SK-N-SH treated with all-trans-retinoic acid at 6 μM for 48 hours (cell line): ENCODE data around the gene DCAF4L1.

ENCODE experiments used
- ATAC-seq: fragments of 200-7000 bp; cut with Tn5 transposase; 3 replicates; pipeline ENCODE4 v1.9.1; 2020; ENCODE audit warnings: mild to moderate bottlenecking, moderate library complexity
- ARNTL ChIP-seq: fragments of 450-650 bp; formaldehyde crosslinking; IDR thresholded peaks from 2 replicates; pipeline ENCODE4 v1.5.0; 2020; ENCODE audit warnings: low read depth, mild to moderate bottlenecking, moderate library complexity, borderline replicate concordance
- BACH2 ChIP-seq: fragments of 250-450 bp; sonication (Bioruptor Pico); IDR thresholded peaks from 2 replicates; pipeline ENCODE4 v1.9.0; 2021; ENCODE audit warnings: mild to moderate bottlenecking, borderline replicate concordance
- CREB5 ChIP-seq: fragments of 250-450 bp; sonication (Bioruptor Pico); IDR thresholded peaks from 2 replicates; pipeline ENCODE4 v1.5.1; 2020; ENCODE audit warnings: low read depth, mild to moderate bottlenecking, moderate library complexity
- CSRNP3 ChIP-seq: fragments of 250-450 bp; sonication (Bioruptor Pico); IDR thresholded peaks from 2 replicates; pipeline ENCODE4 v1.5.1; 2021; ENCODE audit warnings: mild to moderate bottlenecking, moderate library complexity
- ESRRG ChIP-seq: fragments of 250-450 bp; sonication (Bioruptor Pico); IDR thresholded peaks from 2 replicates; pipeline ENCODE4 v1.6.1; 2021; ENCODE audit warnings: mild to moderate bottlenecking
- GLIS3 ChIP-seq: fragments of 250-450 bp; sonication (Bioruptor Pico); IDR thresholded peaks from 2 replicates; pipeline ENCODE4 v1.5.0; 2020; ENCODE audit warnings: mild to moderate bottlenecking, moderate library complexity
- PATZ1 ChIP-seq: fragments of 250-450 bp; sonication (Bioruptor Pico); IDR thresholded peaks from 2 replicates; pipeline ENCODE4 v1.8.0; 2020; ENCODE audit warnings: mild to moderate bottlenecking, moderate library complexity, borderline replicate concordance
- POU6F1 ChIP-seq: fragments of 250-450 bp; sonication (Bioruptor Pico); IDR thresholded peaks from 2 replicates; pipeline ENCODE4 v1.8.0; 2021; ENCODE audit warnings: low read depth, mild to moderate bottlenecking, moderate library complexity, borderline replicate concordance
- PPARA ChIP-seq: fragments of 250-450 bp; sonication (Bioruptor Pico); IDR thresholded peaks from 2 replicates; pipeline ENCODE4 v1.5.0; 2020; ENCODE audit warnings: mild to moderate bottlenecking, borderline replicate concordance
- SNAI2 ChIP-seq: fragments of 250-450 bp; sonication (Bioruptor Pico); IDR thresholded peaks from 2 replicates; pipeline ENCODE4 v1.5.0; 2020; ENCODE audit warnings: mild to moderate bottlenecking, moderate library complexity
- TCF4 ChIP-seq: fragments of 250-450 bp; sonication (Bioruptor Pico); IDR thresholded peaks from 2 replicates; pipeline ENCODE4 v1.8.0; 2021; ENCODE audit warnings: mild to moderate bottlenecking, moderate library complexity, borderline replicate concordance
- TSHZ2 ChIP-seq: fragments of 250-450 bp; sonication (Bioruptor Pico); IDR thresholded peaks from 2 replicates; pipeline ENCODE4 v1.5.0; 2020; ENCODE audit warnings: mild to moderate bottlenecking, moderate library complexity
- ZC3H10 ChIP-seq: fragments of 250-450 bp; sonication (Bioruptor Pico); IDR thresholded peaks from 2 replicates; pipeline ENCODE4 v1.5.1; 2021; ENCODE audit warnings: mild to moderate bottlenecking, moderate library complexity
- ZFP3 ChIP-seq: fragments of 250-450 bp; sonication (Bioruptor Pico); IDR thresholded peaks from 2 replicates; pipeline ENCODE4 v1.5.0; 2020; ENCODE audit warnings: mild to moderate bottlenecking, moderate library complexity
- ZFP30 ChIP-seq: fragments of 450-650 bp; formaldehyde crosslinking; IDR thresholded peaks from 2 replicates; pipeline ENCODE4 v1.5.0; 2022; ENCODE audit warnings: mild to moderate bottlenecking, moderate library complexity
- ZNF70 ChIP-seq: fragments of 450-650 bp; formaldehyde crosslinking; IDR thresholded peaks from 2 replicates; pipeline ENCODE4 v1.5.0; 2020; ENCODE audit warnings: mild to moderate bottlenecking, moderate library complexity
- ZNF8 ChIP-seq: fragments of 450-650 bp; formaldehyde crosslinking; IDR thresholded peaks from 2 replicates; pipeline ENCODE4 v1.5.0; 2020; ENCODE audit warnings: mild to moderate bottlenecking, moderate library complexity

The DCAF4L1 gene

GRCh38 chr4:41975341-41975740 is 6.2 kb upstream of the DCAF4L1 start (continued):
- TF ChIP-seq CREB5 (CRISPR knock-in tag) (no peak), TCF4 (CRISPR knock-in tag) (no peak), BACH2 (no peak), CSRNP3 (CRISPR knock-in tag) (no peak), PPARA (CRISPR knock-in tag) (no peak), TSHZ2 (CRISPR knock-in tag) (no peak), ZNF70 (CRISPR knock-in tag) (no peak), ZC3H10 (no peak)
- TF ChIP-seq, all 23 proteins: peak for 0

- TF ChIP-seq TSHZ2 (CRISPR knock-in tag) (no peak), ZNF8 (CRISPR knock-in tag) (no peak), POU6F1 (CRISPR knock-in tag) (no peak), ESRRG (CRISPR knock-in tag) (no peak), SNAI2 (CRISPR knock-in tag) (no peak), ARNTL (CRISPR knock-in tag) (no peak), ZFP30 (no peak), ZC3H10 (no peak), ZFP3 (CRISPR knock-in tag) (no peak)
- no peak for ATAC-seq
These were observed 4.6 kb upstream of the DCAF4L1 start for GRCh38 chr4:41976775-41977516.

- no peak for TF ChIP-seq PATZ1 (CRISPR knock-in tag)
- TF ChIP-seq ZNF70 (CRISPR knock-in tag): no peak
- no peak for TF ChIP-seq ZFP3 (CRISPR knock-in tag)
- no peak for TF ChIP-seq GLIS3 (CRISPR knock-in tag)
- ATAC-seq: no peak; the same call in 2 of the 3 replicates
These were observed 3.8 kb upstream of the DCAF4L1 start for GRCh38 chr4:41977709-41978108.
